Measurements from ENCODE around the gene CNOT6.

DNA sequence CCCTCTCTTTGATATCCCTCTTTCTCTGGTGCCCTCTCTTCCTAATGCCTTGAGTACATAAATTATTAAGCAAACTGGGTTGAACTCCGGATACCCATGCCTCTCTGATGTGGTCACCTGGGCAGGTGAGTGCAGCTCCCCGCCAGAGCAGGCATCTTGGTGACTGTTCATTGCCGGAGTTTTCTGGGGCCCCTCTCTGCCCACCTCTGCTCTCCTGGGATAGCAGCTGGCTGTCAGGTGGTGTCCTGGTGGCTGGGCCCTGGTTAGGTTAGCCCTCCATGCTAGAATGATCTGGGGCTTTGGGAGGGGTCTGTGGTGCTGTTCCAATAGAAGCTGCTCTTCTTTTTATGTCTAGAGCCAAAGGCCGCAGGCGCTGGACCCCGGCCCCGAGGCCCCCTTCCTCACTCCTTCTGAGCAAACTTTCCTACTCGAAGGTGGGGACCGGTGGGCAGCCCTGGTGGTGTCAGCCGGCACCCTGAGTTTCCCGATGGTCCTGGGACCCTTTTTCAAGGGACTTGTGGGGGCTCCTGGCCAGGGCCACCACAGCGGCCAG, 102.0 kb downstream of the CNOT6 start:
- no peak for TF ChIP-seq CTCF (IDR thresholded peaks at IDR 0.05)
- no peak for TF ChIP-seq POLR2A (IDR thresholded peaks at IDR 0.05)

All from transverse colon (tissue), 3 donors.